CD4-positive, alpha-beta memory T cell (primary cell): ENCODE results near the gene GPR50. TPM values are rescaled to one million over a fixed set of nuclear protein-coding genes. Genes with fewer than 3 reads are reported as not detected.
A peak's percentile ranks its signal among the peaks of the same experiment; 100 is the strongest.

ENCODE experiments used
- CTCF ChIA-PET: fragments of 350-600 bp; sonication (Branson Sonifier 250); formaldehyde crosslinking; loops from one replicate; lab custom pipeline; 2021; ENCODE audit warnings: inconsistent platforms; ENCODE audit not compliant: partially characterized antibody; lab: Charles Lee
- POLR2A ChIA-PET: fragments of 350-600 bp; sonication (Branson Sonifier 250); formaldehyde crosslinking; loops from one replicate; lab custom pipeline; 2021; ENCODE audit not compliant: partially characterized antibody; lab: Charles Lee
- DNase-seq, 5 donors: peaks; one replicate each; pipeline versions ENCODE4 v3.0.0 to v3.0.0-alpha.2; 2020 to 2022; ENCODE audit warnings: mixed read lengths in 1 of 5
- H3K27ac ChIP-seq: one replicate; pipeline ENCODE4 v1.7.0; 2013; ENCODE audit warnings: low read depth, low read length
- H3K27me3 ChIP-seq: 2 replicates; pipeline ENCODE4 v1.7.0; 2013; ENCODE audit warnings: mild to moderate bottlenecking, low read length, moderate library complexity; ENCODE audit not compliant: insufficient read depth
- H3K36me3 ChIP-seq: 2 replicates; pipeline ENCODE4 v1.7.0; 2013; ENCODE audit warnings: mild to moderate bottlenecking, low read length, moderate library complexity; ENCODE audit not compliant: insufficient read depth
- H3K4me1 ChIP-seq: 2 replicates; pipeline ENCODE4 v1.7.0; 2013; ENCODE audit warnings: mild to moderate bottlenecking, low read length, moderate library complexity; ENCODE audit not compliant: insufficient read depth
- H3K4me3 ChIP-seq, 2 donors: one replicate each; pipeline ENCODE4 v1.7.0; 2013; ENCODE audit warnings: low read length in 2 of 2, mild to moderate bottlenecking in 1 of 2
- H3K9me3 ChIP-seq, 2 donors: one replicate each; pipeline ENCODE4 v1.7.0; 2013; ENCODE audit warnings: low read length in 2 of 2, control low read depth in 1 of 2; ENCODE audit not compliant: control insufficient read depth in 1 of 2
- H3K27ac Mint-ChIP-seq, 7 donors: one replicate each; pipeline ENCODE4 v1.8.0; 2020 to 2021; ENCODE audit warnings: mixed read lengths in 7 of 7, mild to moderate bottlenecking in 6 of 7, inconsistent platforms in 3 of 7, moderate library complexity in 3 of 7
- H3K27me3 Mint-ChIP-seq, 2 donors: one replicate each; pipeline ENCODE4 v1.8.0; 2020 to 2021; ENCODE audit warnings: mixed read lengths in 2 of 2
- H3K36me3 Mint-ChIP-seq, 2 donors: one replicate each; pipeline ENCODE4 v1.8.0; 2020 to 2021; ENCODE audit warnings: mixed read lengths in 2 of 2, inconsistent platforms in 1 of 2, mild to moderate bottlenecking in 1 of 2
- H3K4me1 Mint-ChIP-seq, 4 donors: one replicate each; pipeline ENCODE4 v1.8.0; 2020 to 2021; ENCODE audit warnings: mixed read lengths in 4 of 4, mild to moderate bottlenecking in 1 of 4
- H3K4me3 Mint-ChIP-seq, 8 donors: one replicate each; pipeline ENCODE4 v1.8.0; 2020 to 2021; ENCODE audit warnings: mixed read lengths in 8 of 8, mild to moderate bottlenecking in 7 of 8, moderate library complexity in 6 of 8, inconsistent platforms in 3 of 8
- H3K9me3 Mint-ChIP-seq, 8 donors: one replicate each; pipeline ENCODE4 v1.8.0; 2020 to 2021; ENCODE audit warnings: mixed read lengths in 8 of 8, mild to moderate bottlenecking in 5 of 8, inconsistent platforms in 3 of 8, moderate library complexity in 1 of 8
- intact Hi-C: fragments of 100-400 bp; cut with micrococcal nuclease; formaldehyde crosslinking; loops from one replicate; pipeline ENCODE4 v1.15.1; 2023
- polyA plus RNA-seq, 2 donors: library from polyadenylated mRNA; unstranded; fragments of 300-500 nt; fragmentation: Illumina TruSeq; gene quantifications; one replicate each; pipeline ENCODE4 v1.2.3, GENCODE V29; 2021
- total RNA-seq, 2 experiments: library from RNA; stranded (reverse); gene quantifications; one replicate each; pipeline ENCODE4 v1.2.3, GENCODE V29; 2021

GPR50 gene
- total and polyA plus RNA-seq, 4 experiments from 2014 or later = not detected

DNA sequence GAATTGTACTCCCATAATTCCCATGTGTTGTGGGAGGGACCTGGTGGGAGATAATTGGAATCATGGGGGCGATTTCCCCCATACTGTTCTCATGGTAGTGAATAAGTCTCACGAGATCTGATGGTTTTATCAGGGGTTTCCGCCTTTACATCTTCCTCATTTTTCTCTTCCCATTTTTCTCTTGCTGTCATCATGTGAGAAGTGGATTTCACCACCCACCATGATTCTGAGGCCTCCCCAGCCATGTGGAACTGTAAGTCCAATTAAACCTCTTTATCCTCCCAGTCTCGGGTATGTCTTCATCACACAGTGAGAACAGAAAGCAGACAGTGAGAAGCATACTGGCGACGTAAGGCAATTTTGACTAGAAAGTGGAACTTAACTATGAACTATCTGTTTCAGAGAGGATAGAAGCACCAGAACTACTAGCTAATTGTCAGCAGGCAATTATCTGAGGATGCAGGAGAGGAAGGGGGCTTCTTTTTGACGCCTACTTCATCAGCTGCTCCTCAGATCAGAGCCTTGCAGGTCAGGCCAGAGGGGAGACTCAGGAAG lies 8.5 kb upstream of the GPR50 start:
- CTCF ChIA-PET = no interaction called here
- Mint-ChIP-seq H3K4me1 (no peaks in the 10 kb centered on the region), H3K4me3 (no peak overlapping the region), H3K36me3 (no peaks in the 10 kb centered on the region), H3K27ac (no peak overlapping the region), H3K9me3 (no peaks in the 10 kb centered on the region), H3K27me3 (peaks cover 8 to 13% of the 10 kb centered on the region in 2 donors)
- Histone ChIP-seq H3K9me3 (no peaks in the 10 kb centered on the region), H3K4me1 (no peaks in the 10 kb centered on the region), H3K27ac (no peak overlapping the region), H3K36me3 (no peaks in the 10 kb centered on the region), H3K4me3 (no peak overlapping the region), H3K27me3 (no peaks in the 10 kb centered on the region)
- DNase-seq = no peak
- POLR2A ChIA-PET = no interaction called here
- intact Hi-C loops = no loop called here

DNA sequence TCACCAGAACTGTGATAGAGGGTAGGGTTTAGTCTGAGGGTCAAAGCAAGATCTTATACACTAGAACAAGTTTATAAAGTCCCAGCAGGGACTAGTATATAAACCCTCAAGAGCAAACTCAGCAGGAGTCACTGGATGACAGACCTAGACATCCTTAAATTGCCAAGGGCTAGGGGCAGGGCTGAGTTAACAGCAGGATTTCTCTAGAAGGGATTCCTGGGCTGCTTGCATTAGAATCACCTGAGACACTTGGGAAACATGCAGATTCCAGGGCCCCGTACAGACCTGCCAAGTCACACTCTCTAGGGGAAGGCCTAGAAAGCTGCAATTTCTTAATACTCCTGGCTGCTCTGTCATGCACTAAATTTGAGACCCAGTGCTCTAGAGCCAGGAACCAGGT lies 6.6 kb upstream of the GPR50 start:
- Mint-ChIP-seq H3K27me3 (peaks cover 9 to 10% of the 10 kb centered on the region in 2 donors), H3K4me3 (no peak overlapping the region), H3K27ac (no peak overlapping the region), H3K9me3 (no peaks in the 10 kb centered on the region), H3K36me3 (no peaks in the 10 kb centered on the region), H3K4me1 (peaks cover 0 to under 1% (median under 1%) of the 10 kb centered on the region in 4 donors)
- Histone ChIP-seq H3K9me3 (no peaks in the 10 kb centered on the region), H3K27me3 (no peaks in the 10 kb centered on the region), H3K4me1 (no peaks in the 10 kb centered on the region), H3K36me3 (no peaks in the 10 kb centered on the region), H3K27ac (no peak overlapping the region), H3K4me3 (no peak overlapping the region)
- CTCF ChIA-PET = no interaction called here
- intact Hi-C loops = no loop called here
- no peak for DNase-seq
- POLR2A ChIA-PET = no interaction called here

DNA sequence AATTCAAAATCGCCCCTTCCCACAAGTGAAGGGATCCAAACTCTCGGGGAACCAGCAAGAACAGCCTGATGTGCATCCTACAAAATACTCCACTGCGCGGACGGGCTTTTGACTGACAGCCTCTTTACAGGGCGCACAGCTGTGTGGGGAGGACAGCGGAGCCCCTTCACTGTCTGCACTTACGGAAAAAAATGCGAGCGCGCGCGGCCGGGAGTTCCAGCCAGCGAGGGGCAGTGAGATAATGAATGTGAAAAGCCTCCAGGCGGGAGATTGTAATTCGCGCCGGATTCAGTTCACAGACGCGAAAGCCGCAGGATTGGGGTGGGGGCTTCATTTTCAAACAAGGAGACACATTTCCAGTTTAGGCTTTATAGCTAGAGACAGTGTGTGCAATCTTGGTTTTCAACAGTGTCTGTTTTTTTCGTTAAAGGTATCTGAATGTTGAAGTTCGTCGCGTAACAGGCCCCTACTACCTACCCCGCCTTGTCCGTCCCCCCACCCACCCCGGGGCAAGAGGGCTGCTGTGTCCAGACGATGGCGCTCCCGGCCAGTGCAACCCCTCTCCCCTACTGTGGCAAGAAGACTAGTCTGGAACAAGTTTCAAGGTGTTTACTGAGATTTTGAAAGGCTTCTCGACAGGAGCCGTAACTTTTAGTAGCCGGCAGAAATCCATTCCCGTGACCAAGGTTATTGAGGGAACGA lies 1.7 kb upstream of the GPR50 start:
- CTCF ChIA-PET = no interaction called here

DNA sequence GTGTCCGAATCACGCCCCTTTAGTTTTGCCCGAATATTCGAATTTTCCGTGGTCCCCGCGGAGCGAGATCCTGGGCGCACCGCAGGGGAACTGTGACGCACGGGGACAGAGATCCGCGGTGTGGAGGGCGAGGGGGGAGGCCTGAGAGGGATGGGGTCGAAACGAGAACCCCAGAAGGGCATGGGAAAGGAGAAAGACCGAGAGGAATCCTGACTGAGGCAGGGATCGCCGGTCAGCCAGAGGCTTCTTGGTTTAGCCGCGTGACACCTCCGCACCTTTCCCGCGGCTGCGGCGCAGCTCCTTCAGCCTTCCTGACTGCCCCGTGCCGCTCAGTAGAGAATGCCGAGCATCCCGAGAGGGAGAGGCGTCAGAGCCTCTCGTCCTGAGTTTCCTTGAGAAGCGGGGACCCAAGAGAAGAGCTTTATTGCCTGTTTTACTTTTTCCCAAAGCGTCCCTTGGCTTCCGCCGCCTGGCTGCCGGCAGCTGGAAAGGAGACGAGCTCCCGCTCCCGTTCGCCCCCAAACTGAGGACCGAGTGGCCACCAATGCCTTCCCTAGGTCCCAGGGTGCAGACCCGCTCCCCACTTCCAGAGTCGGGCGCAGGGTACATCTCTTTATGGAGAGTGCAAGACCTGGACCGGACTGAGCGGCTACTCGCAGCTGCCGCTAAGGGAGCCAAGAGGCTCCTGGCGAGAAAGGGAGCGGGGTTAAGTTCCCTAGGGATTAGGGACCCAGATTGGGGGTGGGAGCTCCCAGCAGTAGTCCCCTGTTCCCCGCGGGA lies 911 bp upstream of the GPR50 start:
- Mint-ChIP-seq H3K27me3 (peaks cover 15 to 21% of the 10 kb centered on the region in 2 donors), H3K36me3 (no peaks in the 10 kb centered on the region), H3K9me3 (no peaks in the 10 kb centered on the region), H3K4me3 (peak overlapping the region in 1 of 8 donors; percentile 29), H3K27ac (no peak overlapping the region), H3K4me1 (peaks cover 3 to 12% (median 8%) of the 10 kb centered on the region in 4 donors)
- no peaks in the 10 kb centered on the region for H3K27me3 ChIP-seq
- no peaks in the 10 kb centered on the region for H3K36me3 ChIP-seq
- H3K4me3 ChIP-seq = no peak overlapping the region
- no peak overlapping the region for H3K27ac ChIP-seq
- intact Hi-C loops = no loop called here
- DNase-seq = no peak
- H3K4me1 ChIP-seq = no peaks in the 10 kb centered on the region
- no peaks in the 10 kb centered on the region for H3K9me3 ChIP-seq
- POLR2A ChIA-PET = no interaction called here
- CTCF ChIA-PET = no interaction called here

More for the DNA sequence above, 1.7 kb upstream of the GPR50 start:
- Histone ChIP-seq H3K4me1 (no peaks in the 10 kb centered on the region), H3K27ac (no peak overlapping the region), H3K36me3 (no peaks in the 10 kb centered on the region), H3K4me3 (no peak overlapping the region), H3K27me3 (no peaks in the 10 kb centered on the region), H3K9me3 (no peaks in the 10 kb centered on the region)
- peaks cover 3 to 12% (median 8%) of the 10 kb centered on the region in 4 donors for H3K4me1 Mint-ChIP-seq
- no peaks in the 10 kb centered on the region for H3K36me3 Mint-ChIP-seq
- no peak overlapping the region for H3K27ac Mint-ChIP-seq
- POLR2A ChIA-PET = no interaction called here
- peak overlapping the region in 1 of 8 donors; percentile 41 for H3K4me3 Mint-ChIP-seq
- no peak for DNase-seq
- peaks cover 19 to 20% of the 10 kb centered on the region in 2 donors for H3K27me3 Mint-ChIP-seq
- H3K9me3 Mint-ChIP-seq = no peaks in the 10 kb centered on the region
- intact Hi-C loops = no loop called here

DNA sequence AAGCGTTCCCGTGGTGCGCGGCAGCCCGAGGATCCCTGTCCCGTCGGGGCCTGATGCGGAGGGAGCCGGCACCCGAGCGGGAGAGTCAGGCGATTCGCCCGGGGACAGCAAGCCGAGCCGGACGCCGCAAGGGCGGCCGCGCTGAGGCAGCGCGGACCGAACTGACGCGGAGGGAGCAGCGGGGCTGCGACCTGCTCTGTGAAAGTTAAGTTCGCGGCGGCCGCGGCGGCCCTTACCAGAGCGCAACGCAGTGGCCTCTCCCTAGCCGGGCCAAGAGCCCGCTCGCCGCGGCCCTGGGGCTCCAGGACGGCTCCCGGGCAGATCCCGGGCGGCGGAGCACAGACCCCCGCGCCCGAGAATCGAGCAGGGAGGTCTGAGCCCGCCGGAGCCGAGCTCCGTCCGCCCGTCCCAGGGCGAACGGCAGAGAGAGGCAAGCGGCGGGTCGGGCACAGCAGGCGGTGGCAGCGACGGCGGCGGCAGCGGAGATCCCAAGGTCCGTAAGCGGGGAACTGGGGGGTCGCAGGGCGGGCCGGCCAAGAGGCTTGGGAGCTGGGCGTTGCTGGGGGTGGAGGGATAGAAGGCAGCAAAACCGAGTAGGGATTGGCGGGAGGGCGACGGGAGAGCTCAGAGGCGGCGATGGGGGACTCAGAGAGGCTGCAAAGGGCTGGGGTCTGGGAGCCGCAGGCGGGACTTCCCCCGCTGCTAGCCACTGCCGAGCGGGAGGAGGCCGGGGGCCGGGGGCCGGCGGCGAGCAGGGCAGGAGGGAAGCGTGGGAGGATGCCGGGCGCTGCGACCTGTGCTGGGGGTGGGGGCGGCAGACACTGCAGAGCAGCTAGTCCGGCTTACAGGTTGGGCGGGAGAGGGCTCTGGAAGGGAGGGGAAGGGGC lies 1.0 kb downstream of the GPR50 start:
- CTCF ChIA-PET = no interaction called here
- peaks cover 29% of the 10 kb centered on the region in 2 donors for H3K27me3 Mint-ChIP-seq
- no peaks in the 10 kb centered on the region for H3K36me3 ChIP-seq

DNA sequence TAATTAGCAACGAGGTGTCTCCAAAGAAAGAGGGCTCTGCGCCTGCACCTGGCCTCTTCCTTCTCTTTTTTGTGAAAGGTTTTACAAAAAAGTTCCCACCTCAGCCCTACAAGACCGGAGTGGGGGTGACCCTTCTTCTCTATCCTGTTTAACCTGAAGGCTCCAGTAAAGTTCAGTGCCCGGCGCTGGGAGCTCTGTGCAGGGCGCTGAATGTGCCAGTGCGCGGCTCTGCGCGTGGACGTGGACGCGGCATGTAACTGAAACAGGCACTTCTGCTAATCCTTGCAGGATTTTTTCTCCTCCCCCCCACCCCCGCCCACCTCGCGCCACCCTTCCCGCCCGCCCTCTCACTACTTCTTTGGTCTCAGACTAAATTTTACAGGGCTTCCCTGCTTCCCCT lies 2.4 kb downstream of the GPR50 start:
- peaks cover 0 to 1% (median 0%) of the 10 kb centered on the region in 8 donors for H3K9me3 Mint-ChIP-seq
- peaks cover 3 to 12% (median 8%) of the 10 kb centered on the region in 4 donors for H3K4me1 Mint-ChIP-seq
- no peaks in the 10 kb centered on the region for H3K36me3 Mint-ChIP-seq
- H3K4me1 ChIP-seq = no peaks in the 10 kb centered on the region
- intact Hi-C loops = no loop called here
- no peak overlapping the region for H3K4me3 ChIP-seq
- ChIA-PET CTCF (no interaction called here), POLR2A (no interaction called here)
- peak overlapping the region in 6 of 8 donors; percentile 43 to 82 (median 66) for H3K4me3 Mint-ChIP-seq
- H3K27ac ChIP-seq = no peak overlapping the region
- peaks cover 31 to 32% of the 10 kb centered on the region in 2 donors for H3K27me3 Mint-ChIP-seq
- no peaks in the 10 kb centered on the region for H3K27me3 ChIP-seq
- no peaks in the 10 kb centered on the region for H3K36me3 ChIP-seq
- H3K27ac Mint-ChIP-seq = no peak overlapping the region
- no peak for DNase-seq
- no peaks in the 10 kb centered on the region for H3K9me3 ChIP-seq

More for the DNA sequence above, 1.0 kb downstream of the GPR50 start:
- intact Hi-C loops = no loop called here
- no peak overlapping the region for H3K27ac ChIP-seq
- H3K4me3 ChIP-seq = no peak overlapping the region
- no peaks in the 10 kb centered on the region for H3K9me3 ChIP-seq
- no peak overlapping the region for H3K27ac Mint-ChIP-seq
- peaks cover 3 to 12% (median 8%) of the 10 kb centered on the region in 4 donors for H3K4me1 Mint-ChIP-seq
- H3K4me3 Mint-ChIP-seq = peak overlapping the region in 1 of 8 donors; percentile 41
- peaks cover 0 to 1% (median 0%) of the 10 kb centered on the region in 8 donors for H3K9me3 Mint-ChIP-seq
- POLR2A ChIA-PET = no interaction called here
- H3K36me3 Mint-ChIP-seq = no peaks in the 10 kb centered on the region
- no peak for DNase-seq
- no peaks in the 10 kb centered on the region for H3K27me3 ChIP-seq
- no peaks in the 10 kb centered on the region for H3K4me1 ChIP-seq
